NOMO-1 (cell line): ENCODE measurements around the gene WWOX.

ENCODE experiments used
- DNase-seq, 2 experiments: peaks; one replicate each; lab custom pipeline; 2025; ENCODE audit not compliant: unreplicated experiment in 2 of 2; lab: John Stamatoyannopoulos, UW

WWOX gene

GRCh38 chr16:78629173-78629572 lies 529.7 kb downstream of the WWOX start:
- DNase-seq: no peak

- DNase-seq: no peak
Measured at GRCh38 chr16:78630102-78630501, 530.6 kb downstream of the WWOX start.

- no peak for DNase-seq
Measured at GRCh38 chr16:78633551-78633950, 534.1 kb downstream of the WWOX start.

- no peak for DNase-seq
Measured at GRCh38 chr16:78635807-78636206, 536.4 kb downstream of the WWOX start.

- DNase-seq: no peak
Measured at GRCh38 chr16:78638371-78638770, 538.9 kb downstream of the WWOX start.

- no peak for DNase-seq
Measured at GRCh38 chr16:78639775-78640174, 540.3 kb downstream of the WWOX start.

GRCh38 chr16:78640886-78641285 lies 541.4 kb downstream of the WWOX start:
- DNase-seq: no peak

- no peak for DNase-seq
Measured at GRCh38 chr16:78641433-78641832, 542.0 kb downstream of the WWOX start.

- DNase-seq: no peak
Measured at GRCh38 chr16:78642621-78643285, 543.3 kb downstream of the WWOX start.

- no peak for DNase-seq
Measured at GRCh38 chr16:78645657-78646056, 546.2 kb downstream of the WWOX start.

- DNase-seq: no peak
Measured at GRCh38 chr16:78647019-78647418, 547.6 kb downstream of the WWOX start.

- no peak for DNase-seq
Measured at GRCh38 chr16:78647491-78647890, 548.0 kb downstream of the WWOX start.

- no peak for DNase-seq
Measured at GRCh38 chr16:78648517-78648916, 549.1 kb downstream of the WWOX start.

- DNase-seq: no peak
Measured at GRCh38 chr16:78650339-78651074, 551.1 kb downstream of the WWOX start.

- no peak for DNase-seq
Measured at GRCh38 chr16:78654929-78655328, 555.5 kb downstream of the WWOX start.

- no peak for DNase-seq
Measured at GRCh38 chr16:78655331-78656113, 556.1 kb downstream of the WWOX start.

- DNase-seq: no peak
Measured at GRCh38 chr16:78656887-78657286, 557.4 kb downstream of the WWOX start.

GRCh38 chr16:78659216-78659615 lies 559.8 kb downstream of the WWOX start:
- no peak for DNase-seq

GRCh38 chr16:78659668-78660217 lies 560.3 kb downstream of the WWOX start:
- DNase-seq: no peak

GRCh38 chr16:78660795-78661194 lies 561.3 kb downstream of the WWOX start:
- no peak for DNase-seq

GRCh38 chr16:78663690-78664089 lies 564.2 kb downstream of the WWOX start:
- no peak for DNase-seq
